Amygdala (tissue), 56 donors: Measurements from ENCODE around the gene NCOA6.
A peak's percentile ranks its signal among the peaks of the same experiment; 100 is the strongest.

Source experiments
- DNase-seq, 56 donors: peaks; one replicate each; lab custom pipeline; 2025; lab: John Stamatoyannopoulos, UW

Gene NCOA6

GRCh38 chr20:34706912-34707784 lies 118.3 kb downstream of the NCOA6 start:
- DNase-seq: no peak

DNA sequence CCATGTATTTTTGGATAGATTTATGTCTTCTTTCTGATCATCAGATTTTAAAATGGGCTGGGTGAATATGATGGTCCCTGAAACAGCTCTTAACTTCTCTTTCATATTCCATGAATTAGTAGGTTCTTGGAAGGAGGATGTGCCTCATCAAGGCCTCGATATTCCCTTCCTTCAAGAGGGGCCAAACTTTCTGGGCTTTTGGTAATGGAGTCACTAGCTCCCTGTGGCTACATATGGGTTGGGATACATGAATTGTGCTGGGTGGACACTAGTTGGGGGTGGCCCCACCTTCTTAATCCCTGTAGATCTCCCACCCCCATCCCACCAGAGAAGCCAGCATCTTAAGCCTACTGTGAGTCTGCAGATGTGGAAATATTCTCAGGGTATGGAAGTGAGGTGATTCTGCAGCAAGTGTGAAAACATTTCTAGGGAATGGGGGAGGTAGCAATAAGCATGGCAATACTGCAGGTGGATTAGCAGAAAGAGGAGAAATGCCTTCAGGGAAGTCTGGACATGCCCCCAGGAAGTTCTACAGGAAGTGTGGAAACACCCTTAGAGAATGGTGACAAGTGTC lies 119.1 kb downstream of the NCOA6 start:
- no peak for DNase-seq

GRCh38 chr20:34705397-34706301 lies 119.8 kb downstream of the NCOA6 start:
- peak in 11 of 56 donors; percentile 12 to 53 (median 22) for DNase-seq

- peak in 2 of 56 donors; percentile 32 to 39 for DNase-seq
These were observed 120.4 kb downstream of the NCOA6 start for GRCh38 chr20:34705008-34705396.

GRCh38 chr20:34704177-34705007 lies 121.1 kb downstream of the NCOA6 start, which contains the start of gene TP53INP2:
TP53INP2 (plus strand) TSS chr20:34704344; CDS start chr20:34708740, 4,396 bp downstream.
- DNase-seq: peak; percentile 46 to 95 (median 86)

DNA sequence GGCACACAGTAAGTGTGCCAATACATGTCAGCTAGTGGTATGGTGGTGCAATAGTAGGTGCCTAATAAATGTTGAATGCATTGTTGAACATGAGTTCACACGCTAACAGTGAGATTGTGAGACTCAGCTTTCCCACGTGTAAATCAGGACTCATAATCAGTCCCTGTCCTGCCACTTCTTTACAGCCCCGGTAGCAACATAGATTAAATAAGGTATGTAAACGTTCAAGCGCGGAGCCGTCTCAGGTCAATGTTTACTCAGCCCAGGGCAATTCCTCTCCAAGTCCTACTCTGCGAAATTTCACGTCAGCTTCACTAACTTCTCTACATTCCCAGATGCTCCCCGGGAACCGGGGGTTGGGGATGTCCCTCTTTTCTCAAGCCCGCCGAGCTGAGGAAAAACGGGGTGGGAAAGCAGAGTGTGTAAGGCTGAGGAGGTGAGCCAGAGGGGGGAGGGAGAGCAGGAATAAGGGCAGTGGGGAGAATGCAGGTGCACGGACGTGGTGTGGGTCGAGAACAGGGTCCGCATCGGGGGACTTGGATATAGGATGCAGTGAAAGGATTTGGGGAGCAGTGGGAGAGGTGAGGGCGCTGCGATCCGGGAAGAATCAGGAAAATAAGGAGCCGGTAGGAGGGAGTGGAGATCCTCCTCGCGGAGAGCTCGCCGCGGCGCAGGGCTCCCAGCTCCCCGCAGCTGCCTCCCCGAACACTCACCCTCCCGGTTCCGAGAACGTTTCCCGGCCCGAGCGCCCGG lies 121.9 kb downstream of the NCOA6 start:
- DNase-seq: peak in 11 of 56 donors; percentile 39 to 59 (median 51)

DNA sequence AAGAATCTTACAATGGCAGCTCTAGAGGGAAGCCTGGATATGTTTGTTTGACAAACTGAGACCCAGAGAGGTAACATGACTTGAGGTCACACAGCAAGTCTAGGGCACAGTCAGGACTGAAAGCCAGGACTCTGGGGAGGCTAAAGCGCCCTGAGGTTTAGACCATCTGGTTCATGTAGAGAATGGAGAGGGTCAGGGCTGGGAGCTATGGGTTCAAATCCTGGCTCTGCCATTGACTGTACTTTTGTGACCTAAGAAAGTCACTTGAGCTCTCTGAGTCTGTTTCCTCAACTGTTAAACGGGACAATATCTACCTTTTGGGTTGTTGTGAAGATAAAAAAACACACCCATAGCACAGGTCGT lies 122.4 kb downstream of the NCOA6 start:
- no peak for DNase-seq

- DNase-seq: no peak
These were observed 123.9 kb downstream of the NCOA6 start for GRCh38 chr20:34701405-34702085.

DNA sequence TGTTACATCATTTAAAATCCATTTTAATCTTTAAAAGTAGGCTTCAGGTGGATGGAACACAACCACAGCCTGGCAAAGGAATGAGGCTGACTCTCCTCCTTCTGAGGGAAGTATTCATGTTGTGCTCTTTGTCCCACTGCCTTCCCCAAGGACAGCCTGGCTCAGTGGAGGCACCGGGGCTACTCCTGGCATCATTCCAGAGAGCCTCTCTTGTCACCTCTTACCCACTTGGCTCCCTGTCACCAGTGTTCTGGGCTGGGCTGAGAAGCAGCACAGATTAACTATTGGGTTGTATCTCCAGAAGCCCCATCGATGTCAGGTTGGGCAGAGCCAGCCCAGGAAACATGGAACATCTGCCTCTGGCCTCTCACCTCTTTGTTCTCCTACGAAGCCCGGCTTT lies 132.0 kb downstream of the NCOA6 start:
- peak in 6 of 56 donors; percentile 5 to 50 (median 15) for DNase-seq

DNA sequence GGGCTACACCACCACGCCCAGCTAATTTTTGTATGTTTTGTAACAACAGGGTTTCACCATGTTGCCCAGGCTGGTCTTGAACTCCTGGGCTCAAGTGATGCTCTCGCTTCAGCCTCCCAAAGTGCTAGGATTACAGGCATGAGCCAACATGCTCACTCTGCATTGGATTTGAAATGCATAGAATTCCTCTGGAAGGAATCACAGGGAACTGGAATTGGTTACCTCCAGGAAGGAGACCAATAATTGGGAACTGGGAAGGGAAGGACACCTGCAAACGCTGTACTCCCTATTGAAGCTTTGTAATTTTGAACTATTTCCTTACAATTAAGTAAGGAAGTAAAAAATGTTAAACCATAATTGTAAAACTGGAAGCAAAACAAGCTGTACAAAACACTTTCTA lies 133.6 kb downstream of the NCOA6 start:
- DNase-seq: no peak

- no peak for DNase-seq
These were observed 136.0 kb downstream of the NCOA6 start for GRCh38 chr20:34689486-34689885.

GRCh38 chr20:34683667-34684066 lies 141.8 kb downstream of the NCOA6 start:
- DNase-seq: no peak

GRCh38 chr20:34680586-34681175 lies 144.8 kb downstream of the NCOA6 start:
- no peak for DNase-seq

- peak; percentile 39 to 98 (median 92) for DNase-seq
These were observed 148.6 kb downstream of the NCOA6 start, which contains the start of gene PIGU for GRCh38 chr20:34676642-34677373. PIGU (minus strand) TSS chr20:34677092; CDS start chr20:34677085, 7 bp downstream.

GRCh38 chr20:34675993-34676641 lies 149.3 kb downstream of the NCOA6 start:
- no peak for DNase-seq

- DNase-seq: peak in 1 of 56 donors; percentile 0
These were observed 149.9 kb downstream of the NCOA6 start for GRCh38 chr20:34675561-34675960.

DNA sequence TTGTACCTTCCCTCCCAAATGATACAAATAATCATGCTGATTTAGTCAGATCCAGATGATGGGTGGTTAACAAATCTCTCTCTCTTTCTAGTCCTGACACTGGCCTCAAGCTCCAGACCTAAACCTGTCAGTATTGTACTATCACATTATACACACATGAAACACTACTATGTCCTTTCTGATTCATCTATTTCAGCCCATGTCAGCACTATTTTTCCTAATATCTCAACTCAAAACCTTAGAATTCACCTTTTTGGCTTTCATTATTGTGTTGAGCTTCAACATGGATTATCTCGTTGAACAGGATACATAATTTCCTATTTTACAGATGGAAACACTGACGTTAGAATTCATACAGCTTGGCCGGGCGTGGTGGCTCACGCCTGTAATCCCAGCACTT lies 152.0 kb downstream of the NCOA6 start:
- DNase-seq: no peak
